HepG2 (cell line): Measurements from ENCODE around the gene GUSB. TPM values are rescaled to one million over a fixed set of nuclear protein-coding genes. Genes with fewer than 3 reads are reported as not detected.

Source experiments
- BRCA1 ChIP-seq: sonication (generic); formaldehyde crosslinking; IDR thresholded peaks from 2 replicates; pipeline ENCODE4 v1.4.0; 2020; ENCODE audit warnings: missing genetic modification reagents
- FOXP4 ChIP-seq: sonication (generic); formaldehyde crosslinking; IDR thresholded peaks from 2 replicates; pipeline ENCODE4 v1.4.0; 2020; ENCODE audit warnings: missing genetic modification reagents
- GABPB1 ChIP-seq: IDR thresholded peaks from 2 replicates; pipeline ENCODE4 v1.6.1; 2016; ENCODE audit warnings: mild to moderate bottlenecking, missing genetic modification reagents, moderate library complexity, missing compliant biosample characterization
- GFI1 ChIP-seq: sonication (generic); formaldehyde crosslinking; IDR thresholded peaks from 2 replicates; pipeline ENCODE4 v1.5.0; 2020; ENCODE audit warnings: missing genetic modification reagents, mild to moderate bottlenecking, borderline replicate concordance
- HMG20B ChIP-seq: conservative IDR thresholded peaks from 2 replicates; pipeline ENCODE4 v1.6.1; 2016; ENCODE audit warnings: missing genetic modification reagents, missing compliant biosample characterization
- NFE2 ChIP-seq: sonication (generic); formaldehyde crosslinking; IDR thresholded peaks from 2 replicates; pipeline ENCODE4 v1.4.0; 2020; ENCODE audit warnings: missing genetic modification reagents
- NFIC ChIP-seq: IDR thresholded peaks from 2 replicates; pipeline ENCODE4 v1.6.1; 2012; ENCODE audit warnings: mild to moderate bottlenecking, low read length, inconsistent platforms
- NPAS2 ChIP-seq: sonication (generic); formaldehyde crosslinking; IDR thresholded peaks from 2 replicates; pipeline ENCODE4 v1.8.0; 2022; ENCODE audit warnings: mild to moderate bottlenecking, missing genetic modification reagents, borderline replicate concordance
- NR3C1 ChIP-seq: sonication (generic); formaldehyde crosslinking; IDR thresholded peaks from 2 replicates; pipeline ENCODE4 v1.4.0; 2020; ENCODE audit warnings: missing genetic modification reagents
- RXRB ChIP-seq: IDR thresholded peaks from 2 replicates; pipeline ENCODE4 v1.6.1; 2016; ENCODE audit warnings: borderline replicate concordance, missing genetic modification reagents, missing compliant biosample characterization
- SP1 ChIP-seq, 2 experiments: fragments of 450-650 bp in 1 of 2; sonication (generic) in 1 of 2; formaldehyde crosslinking in 1 of 2; IDR thresholded peaks; 2 replicates each; pipeline versions ENCODE4 v1.4.0 to v1.6.1; 2016 to 2020; ENCODE audit warnings: missing genetic modification reagents in 1 of 2
- TARDBP ChIP-seq: sonication (generic); formaldehyde crosslinking; IDR thresholded peaks from 2 replicates; pipeline ENCODE4 v1.8.0; 2022; ENCODE audit warnings: mild to moderate bottlenecking, missing genetic modification reagents
- TEAD3 ChIP-seq: optimal IDR thresholded peaks from 2 replicates; pipeline ENCODE3; 2016; ENCODE audit warnings: borderline replicate concordance
- ZNF264 ChIP-seq: sonication (generic); formaldehyde crosslinking; IDR thresholded peaks from 2 replicates; pipeline ENCODE4 v1.4.0; 2020; ENCODE audit warnings: missing genetic modification reagents
- ZNF350 ChIP-seq: sonication (generic); formaldehyde crosslinking; IDR thresholded peaks from 2 replicates; pipeline ENCODE4 v1.4.0; 2020; ENCODE audit warnings: mild to moderate bottlenecking, low read depth, missing genetic modification reagents, borderline replicate concordance
- ZNF674 ChIP-seq: sonication (generic); formaldehyde crosslinking; IDR thresholded peaks from 2 replicates; pipeline ENCODE4 v1.5.0; 2020; ENCODE audit warnings: low read depth, mild to moderate bottlenecking, missing genetic modification reagents
- ZNF780A ChIP-seq: sonication (generic); formaldehyde crosslinking; IDR thresholded peaks from 2 replicates; pipeline ENCODE4 v1.8.0; 2022; ENCODE audit warnings: mild to moderate bottlenecking, missing genetic modification reagents, moderate library complexity
- ZNF788 ChIP-seq: sonication (generic); formaldehyde crosslinking; IDR thresholded peaks from 2 replicates; pipeline ENCODE4 v1.5.0; 2020; ENCODE audit warnings: mild to moderate bottlenecking, missing genetic modification reagents, borderline replicate concordance
- polyA plus RNA-seq, 8 experiments: library from polyadenylated mRNA; depleted of rRNA in 3 of 8; stranded (reverse) in 7 of 8; unstranded in 1 of 8; fragments of >200 nt; fragmentation: Illumina TruSeq in 4 of 8; extraction: Trizol in 4 of 8; gene quantifications; 2 replicates each; pipeline versions ENCODE4 v1.2.1 to v1.2.3, GENCODE V29; 2011 to 2016; ENCODE audit warnings: low read depth in 4 of 8, missing spikeins in 1 of 8, mixed read lengths in 1 of 8; ENCODE audit not compliant: insufficient read depth in 1 of 8
- total RNA-seq, 5 experiments: library from RNA; depleted of rRNA; stranded (reverse); fragments of >200 nt; fragmentation: Illumina TruSeq; extraction: Trizol; gene quantifications; 2 replicates each; pipeline ENCODE4 v1.2.3, GENCODE V29; 2016; ENCODE audit warnings: low read depth in 1 of 5
- TF ChIP-seq, protein P1 (sequence below): sonication (generic); formaldehyde crosslinking; IDR thresholded peaks from 2 replicates; pipeline ENCODE4 v1.4.0; 2020; ENCODE audit warnings: missing genetic modification reagents, borderline replicate concordance

The GUSB gene
- total and polyA plus RNA-seq, 2 of the 13 experiments (the other 11 are each of a cell fraction or from before 2014, with no cell fraction given) = 18.8 to 60.0 TPM

- TF ChIP-seq, protein P1, sequence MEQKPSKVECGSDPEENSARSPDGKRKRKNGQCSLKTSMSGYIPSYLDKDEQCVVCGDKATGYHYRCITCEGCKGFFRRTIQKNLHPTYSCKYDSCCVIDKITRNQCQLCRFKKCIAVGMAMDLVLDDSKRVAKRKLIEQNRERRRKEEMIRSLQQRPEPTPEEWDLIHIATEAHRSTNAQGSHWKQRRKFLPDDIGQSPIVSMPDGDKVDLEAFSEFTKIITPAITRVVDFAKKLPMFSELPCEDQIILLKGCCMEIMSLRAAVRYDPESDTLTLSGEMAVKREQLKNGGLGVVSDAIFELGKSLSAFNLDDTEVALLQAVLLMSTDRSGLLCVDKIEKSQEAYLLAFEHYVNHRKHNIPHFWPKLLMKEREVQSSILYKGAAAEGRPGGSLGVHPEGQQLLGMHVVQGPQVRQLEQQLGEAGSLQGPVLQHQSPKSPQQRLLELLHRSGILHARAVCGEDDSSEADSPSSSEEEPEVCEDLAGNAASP (CRISPR knock-in tag) = peak; percentile 82; the same call in 1 of the 2 replicates
- TF ChIP-seq NFIC = no peak
- TF ChIP-seq GFI1 (CRISPR knock-in tag) = no peak
- TF ChIP-seq FOXP4 (CRISPR knock-in tag) = no peak
- TF ChIP-seq GABPB1 (CRISPR knock-in tag) = no peak
- TF ChIP-seq NFE2 = no peak
- TF ChIP-seq ZNF674 (CRISPR knock-in tag) = no peak
- no peak for TF ChIP-seq ZNF350 (CRISPR knock-in tag)
- no peak for TF ChIP-seq ZNF264
- no peak for TF ChIP-seq SP1 (IDR thresholded peaks at IDR 0.05)
- peak; percentile 47; the same call in 1 of the 2 replicates for TF ChIP-seq SP1 (CRISPR knock-in tag; IDR thresholded peaks at IDR 0.05)
- TF ChIP-seq BRCA1 (CRISPR knock-in tag) = no peak
- no peak for TF ChIP-seq TARDBP (CRISPR knock-in tag)
- no peak for TF ChIP-seq NPAS2 (CRISPR knock-in tag)
- TF ChIP-seq RXRB (CRISPR knock-in tag) = peak; percentile 34
- TF ChIP-seq TEAD3 (CRISPR knock-in tag) = no peak
- TF ChIP-seq HMG20B (CRISPR knock-in tag) = no peak
- no peak for TF ChIP-seq NR3C1 (CRISPR knock-in tag)
- no peak for TF ChIP-seq ZNF788 (CRISPR knock-in tag)
- TF ChIP-seq ZNF780A = no peak
- TF ChIP-seq, all 625 proteins: peak for 4
Measured at GRCh38 chr7:65931685-65932084, 50.3 kb downstream of the GUSB start (continued).
